Chondrocyte (in vitro differentiated cells): ENCODE measurements around the gene USP15. TPM values are rescaled to one million over a fixed set of nuclear protein-coding genes. Genes with fewer than 3 reads are reported as not detected.

Experiments used
- DNase-seq: peaks from one replicate; pipeline ENCODE4 v3.0.0; 2021; ENCODE audit warnings: mixed read lengths, low spot score
- H3K27ac Mint-ChIP-seq: one replicate; pipeline ENCODE4 v1.8.0; 2021; ENCODE audit warnings: mild to moderate bottlenecking, moderate library complexity, mixed read lengths; ENCODE audit not compliant: unreplicated experiment
- H3K27me3 Mint-ChIP-seq: 2 replicates; pipeline ENCODE4 v1.8.0; 2021; ENCODE audit warnings: low read depth, mixed read lengths
- H3K36me3 Mint-ChIP-seq: 2 replicates; pipeline ENCODE4 v1.8.0; 2021; ENCODE audit warnings: low read depth, mixed read lengths
- H3K4me1 Mint-ChIP-seq: 2 replicates; pipeline ENCODE4 v1.8.0; 2021; ENCODE audit warnings: low read depth, mild to moderate bottlenecking, mixed read lengths
- H3K4me3 Mint-ChIP-seq: one replicate; pipeline ENCODE4 v1.8.0; 2021; ENCODE audit warnings: mild to moderate bottlenecking, moderate library complexity, mixed read lengths; ENCODE audit not compliant: unreplicated experiment
- H3K9me3 Mint-ChIP-seq: 2 replicates; pipeline ENCODE4 v1.8.0; 2021; ENCODE audit warnings: low read depth, mixed read lengths
- long read RNA-seq: library from polyadenylated mRNA; stranded (forward); transcript quantifications from one replicate; pipeline ENCODE4 v2.0.0, GENCODE V29; 2021
- total RNA-seq: library from RNA; stranded (reverse); gene quantifications from 3 replicates; pipeline ENCODE4 v1.2.1, GENCODE V29; 2021
- TF ChIP-seq, protein P1 (sequence below): fragments of 200-600 bp; sonication (generic); IDR thresholded peaks from 2 replicates; pipeline ENCODE4 v1.5.0; 2021; ENCODE audit warnings: antibody characterized with exemption, mild to moderate bottlenecking, moderate library complexity

Gene USP15
- total RNA-seq: 48.2 to 50.7 TPM (median 49.1 TPM) in 3 replicates
- long read RNA-seq, full-length matches to known transcripts: 55 of 62 reads
- long read RNA-seq, partial matches to known transcripts: 3 of 62 reads
- long read RNA-seq, other reads (novel, unspliced or antisense): 4 of 62 reads

DNA sequence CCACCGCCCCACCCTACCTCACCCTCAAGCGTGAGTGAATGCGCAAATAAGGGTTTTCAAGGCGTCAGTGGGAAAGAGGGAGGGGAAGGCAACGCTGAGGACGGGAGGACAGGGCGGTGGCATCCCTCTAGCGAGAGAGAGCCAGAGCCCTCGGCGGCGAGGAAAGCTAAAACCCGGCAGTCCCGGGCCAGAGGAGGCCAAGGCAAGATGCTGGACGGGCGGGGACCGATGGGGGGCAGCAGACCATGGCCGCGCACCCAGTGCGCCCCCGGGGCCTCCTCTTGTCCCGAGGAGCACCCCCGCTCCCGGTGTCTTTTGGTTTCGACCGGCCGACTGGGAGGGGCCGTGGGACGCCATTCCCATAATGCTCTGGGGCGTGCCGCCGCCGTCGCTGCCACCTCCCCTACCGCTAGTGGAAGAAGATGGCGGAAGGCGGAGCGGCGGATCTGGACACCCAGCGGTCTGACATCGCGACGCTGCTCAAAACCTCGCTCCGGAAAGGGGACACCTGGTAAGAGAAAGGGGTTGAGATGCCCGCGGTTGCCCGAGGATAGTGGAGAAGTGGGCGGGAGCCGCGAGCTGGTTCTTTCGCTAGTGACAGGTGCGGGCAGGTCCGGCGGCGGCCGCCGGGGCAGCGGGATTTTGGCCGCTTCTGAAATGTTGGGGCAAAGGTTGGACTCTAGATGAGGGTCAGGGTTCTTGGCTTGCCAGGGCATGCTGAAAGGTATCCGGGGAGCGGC lies at the start of gene USP15:
Gene USP15 (plus strand): TSS at position 412 of the 740 bp plus-strand sequence. CDS start 11 bp downstream, at position 423.
- H3K36me3 Mint-ChIP-seq: peaks cover 1% of the 10 kb centered on the region
- TF ChIP-seq, protein P1, sequence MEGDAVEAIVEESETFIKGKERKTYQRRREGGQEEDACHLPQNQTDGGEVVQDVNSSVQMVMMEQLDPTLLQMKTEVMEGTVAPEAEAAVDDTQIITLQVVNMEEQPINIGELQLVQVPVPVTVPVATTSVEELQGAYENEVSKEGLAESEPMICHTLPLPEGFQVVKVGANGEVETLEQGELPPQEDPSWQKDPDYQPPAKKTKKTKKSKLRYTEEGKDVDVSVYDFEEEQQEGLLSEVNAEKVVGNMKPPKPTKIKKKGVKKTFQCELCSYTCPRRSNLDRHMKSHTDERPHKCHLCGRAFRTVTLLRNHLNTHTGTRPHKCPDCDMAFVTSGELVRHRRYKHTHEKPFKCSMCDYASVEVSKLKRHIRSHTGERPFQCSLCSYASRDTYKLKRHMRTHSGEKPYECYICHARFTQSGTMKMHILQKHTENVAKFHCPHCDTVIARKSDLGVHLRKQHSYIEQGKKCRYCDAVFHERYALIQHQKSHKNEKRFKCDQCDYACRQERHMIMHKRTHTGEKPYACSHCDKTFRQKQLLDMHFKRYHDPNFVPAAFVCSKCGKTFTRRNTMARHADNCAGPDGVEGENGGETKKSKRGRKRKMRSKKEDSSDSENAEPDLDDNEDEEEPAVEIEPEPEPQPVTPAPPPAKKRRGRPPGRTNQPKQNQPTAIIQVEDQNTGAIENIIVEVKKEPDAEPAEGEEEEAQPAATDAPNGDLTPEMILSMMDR: peak; percentile 84
- H3K4me3 Mint-ChIP-seq: peak within 1 kb of the TSS; percentile 96
- H3K27ac Mint-ChIP-seq: peak within 1 kb of the TSS; percentile 97
- no peaks in the 10 kb centered on the region for H3K9me3 Mint-ChIP-seq
- H3K4me1 Mint-ChIP-seq: peaks cover 27% of the 10 kb centered on the region
- DNase-seq: peak; percentile 99
- no peaks in the 10 kb centered on the region for H3K27me3 Mint-ChIP-seq

DNA sequence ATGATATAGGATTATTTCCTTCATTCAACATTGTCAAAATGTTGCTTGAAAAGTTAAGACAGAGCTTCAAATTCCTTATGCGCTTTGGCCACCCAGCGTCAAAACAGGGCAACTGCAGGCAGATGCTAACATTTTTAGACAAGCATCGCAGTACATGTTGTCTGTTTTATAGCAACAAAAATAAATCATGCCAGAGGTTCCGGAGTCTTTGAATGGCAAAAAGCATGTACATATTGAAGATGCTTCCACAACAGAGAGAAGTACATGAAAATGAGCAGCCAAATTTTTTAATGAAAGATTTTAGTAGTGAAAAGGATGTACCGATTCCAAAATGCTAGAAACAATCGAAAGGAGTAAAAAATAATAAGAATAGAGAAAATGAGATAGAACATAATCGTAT lies 49.8 kb upstream of the USP15 start:
- H3K4me1 Mint-ChIP-seq: no peaks in the 10 kb centered on the region
- DNase-seq: no peak
- no peak overlapping the region for H3K4me3 Mint-ChIP-seq
- H3K36me3 Mint-ChIP-seq: no peaks in the 10 kb centered on the region
- H3K27me3 Mint-ChIP-seq: peaks cover 36% of the 10 kb centered on the region
- H3K27ac Mint-ChIP-seq: no peak overlapping the region
- TF ChIP-seq, protein P1: peak; percentile 82
- H3K9me3 Mint-ChIP-seq: peaks cover 3% of the 10 kb centered on the region

GRCh38 chr12:62211510-62211909 lies 48.7 kb upstream of the USP15 start:
- no peak for DNase-seq
- Mint-ChIP-seq H3K9me3 (no peaks in the 10 kb centered on the region), H3K4me1 (no peaks in the 10 kb centered on the region), H3K27me3 (peaks cover 36% of the 10 kb centered on the region), H3K27ac (no peak overlapping the region), H3K36me3 (no peaks in the 10 kb centered on the region), H3K4me3 (no peak overlapping the region)
- TF ChIP-seq, protein P1: no peak

- Mint-ChIP-seq H3K4me3 (no peak overlapping the region), H3K27ac (no peak overlapping the region), H3K36me3 (no peaks in the 10 kb centered on the region), H3K27me3 (peaks cover 34% of the 10 kb centered on the region), H3K9me3 (no peaks in the 10 kb centered on the region), H3K4me1 (no peaks in the 10 kb centered on the region)
- TF ChIP-seq, protein P1: no peak
- DNase-seq: no peak
Measured at GRCh38 chr12:62214846-62215245, 45.4 kb upstream of the USP15 start.

DNA sequence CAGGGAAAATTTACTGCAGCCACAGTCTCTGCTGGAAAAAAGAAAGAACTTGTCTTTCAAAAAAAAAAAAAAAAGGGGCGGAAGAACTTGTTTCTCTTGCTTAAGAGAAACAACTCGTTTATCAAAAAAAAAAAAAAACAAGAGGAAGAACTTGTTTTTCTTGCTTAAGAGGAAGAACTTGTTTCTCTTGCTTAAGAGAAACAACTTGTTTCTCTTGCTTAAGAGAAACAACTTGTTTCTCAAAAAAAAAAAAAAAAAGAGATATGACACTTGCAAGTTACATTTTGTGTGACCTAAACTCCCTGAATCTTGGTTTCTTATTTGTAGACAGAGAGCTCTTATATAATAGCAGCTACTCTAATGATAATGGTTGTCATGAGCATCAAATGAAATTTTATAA lies 44.7 kb upstream of the USP15 start:
- Mint-ChIP-seq H3K27me3 (peaks cover 31% of the 10 kb centered on the region), H3K27ac (no peak overlapping the region), H3K4me1 (no peaks in the 10 kb centered on the region), H3K4me3 (no peak overlapping the region), H3K36me3 (no peaks in the 10 kb centered on the region), H3K9me3 (no peaks in the 10 kb centered on the region)
- DNase-seq: no peak
- TF ChIP-seq, protein P1: no peak
